Stimulated activated CD4-positive, alpha-beta T cell treated with anti-CD3 and anti-CD28 coated beads, Interleukin-15, amount 100 ng/mL, for 1 hour (primary cell): ENCODE measurements around the gene DNAJB8.

ENCODE experiments used
- DNase-seq, 2 donors: peaks; one replicate each; pipeline ENCODE4 v3.0.0-alpha.2; 2020; ENCODE audit warnings: low read depth in 1 of 2, low spot score in 1 of 2

DNAJB8 gene

GRCh38 chr3:128447561-128448013 is 19.1 kb downstream of the DNAJB8 start:
- peak in 1 of 2 donors; percentile 10 for DNase-seq

- DNase-seq: no peak
These were observed 19.9 kb downstream of the DNAJB8 start for GRCh38 chr3:128446821-128447220.

- DNase-seq: no peak
These were observed 21.3 kb downstream of the DNAJB8 start for GRCh38 chr3:128445357-128445756.

GRCh38 chr3:128443771-128444170 is 22.9 kb downstream of the DNAJB8 start:
- no peak for DNase-seq

GRCh38 chr3:128442949-128443348 is 23.7 kb downstream of the DNAJB8 start:
- no peak for DNase-seq

GRCh38 chr3:128442070-128442469 is 24.6 kb downstream of the DNAJB8 start:
- no peak for DNase-seq

GRCh38 chr3:128439226-128439625 is 27.5 kb downstream of the DNAJB8 start:
- no peak for DNase-seq

- DNase-seq: no peak
These were observed 28.1 kb downstream of the DNAJB8 start for GRCh38 chr3:128438488-128439072.

- DNase-seq: no peak
These were observed 30.5 kb downstream of the DNAJB8 start for GRCh38 chr3:128436214-128436613.

GRCh38 chr3:128435561-128435960 is 31.1 kb downstream of the DNAJB8 start:
- DNase-seq: no peak

- DNase-seq: no peak
These were observed 31.6 kb downstream of the DNAJB8 start for GRCh38 chr3:128435058-128435457.

GRCh38 chr3:128434524-128434923 is 32.2 kb downstream of the DNAJB8 start:
- DNase-seq: no peak

- DNase-seq: no peak
These were observed 32.9 kb downstream of the DNAJB8 start for GRCh38 chr3:128433837-128434165.

- DNase-seq: no peak
These were observed 33.5 kb downstream of the DNAJB8 start for GRCh38 chr3:128432971-128433836.

- no peak for DNase-seq
These were observed 34.3 kb downstream of the DNAJB8 start for GRCh38 chr3:128432301-128432970.

- no peak for DNase-seq
These were observed 34.8 kb downstream of the DNAJB8 start for GRCh38 chr3:128431803-128432300.

GRCh38 chr3:128430731-128431130 is 36.0 kb downstream of the DNAJB8 start:
- no peak for DNase-seq

GRCh38 chr3:128430301-128430700 is 36.4 kb downstream of the DNAJB8 start:
- no peak for DNase-seq

GRCh38 chr3:128429751-128430150 is 36.9 kb downstream of the DNAJB8 start:
- no peak for DNase-seq

- DNase-seq: no peak
These were observed 37.4 kb downstream of the DNAJB8 start for GRCh38 chr3:128429275-128429674.

GRCh38 chr3:128427872-128428822 is 38.5 kb downstream of the DNAJB8 start:
- DNase-seq: no peak
